Astrocyte (in vitro differentiated cells and primary cell): ENCODE data around the gene TM9SF1.

ENCODE experiments used
- CTCF ChIP-seq: IDR thresholded peaks from 2 replicates; pipeline ENCODE4 v1.5.1; 2011; ENCODE audit warnings: low read depth, mild to moderate bottlenecking, inconsistent platforms, low read length, moderate library complexity; ENCODE audit not compliant: insufficient read depth
- EZH2 ChIP-seq: IDR thresholded peaks from 2 replicates; pipeline ENCODE4 v1.6.1; 2012; ENCODE audit warnings: mild to moderate bottlenecking, low read length, inconsistent platforms; ENCODE audit not compliant: insufficient read depth

- no peak for TF ChIP-seq CTCF
- TF ChIP-seq EZH2, result no peak
These were observed 412 bp downstream of the TM9SF1 start for GRCh38 chr14:24194873-24195185.
